Heart right ventricle (tissue), 16 donors: ENCODE measurements around the gene SLC49A3. TPM values are rescaled to one million over a fixed set of nuclear protein-coding genes. Genes with fewer than 3 reads are reported as not detected.
A peak's percentile ranks its signal among the peaks of the same experiment; 100 is the strongest.

ENCODE experiments used
- ATAC-seq, 8 donors: fragments of 200-7000 bp; cut with Tn5 transposase; one replicate each; pipeline ENCODE4 v1.9.1; 2020; ENCODE audit warnings: mild to moderate bottlenecking in 8 of 8, moderate library complexity in 8 of 8, moderate number of reproducible peaks in 1 of 8
- DNase-seq, 2 donors: peaks; one replicate each; pipeline ENCODE4 v3.0.0-alpha.2; 2020
- H3K27ac ChIP-seq, 10 donors: fragments of 200-600 bp; sonication (generic) in 2 of 10; one replicate each; pipeline versions ENCODE4 v1.5.0 to v1.8.0; 2020 to 2022; ENCODE audit warnings: mild to moderate bottlenecking in 3 of 10
- H3K27me3 ChIP-seq, 7 donors: fragments of 200-600 bp; one replicate each; pipeline ENCODE4 v1.8.0; 2021 to 2022; ENCODE audit warnings: mild to moderate bottlenecking in 2 of 7
- H3K36me3 ChIP-seq, 9 donors: fragments of 200-600 bp; sonication (generic) in 1 of 9; one replicate each; pipeline versions ENCODE4 v1.5.0 to v1.8.0; 2020 to 2022; ENCODE audit warnings: mild to moderate bottlenecking in 2 of 9
- H3K4me1 ChIP-seq, 9 donors: fragments of 200-600 bp; sonication (generic) in 1 of 9; one replicate each; pipeline versions ENCODE4 v1.5.0 to v1.8.0; 2020 to 2022; ENCODE audit warnings: mild to moderate bottlenecking in 4 of 9
- H3K4me3 ChIP-seq, 10 donors: fragments of 200-600 bp; sonication (generic) in 2 of 10; one replicate each; pipeline versions ENCODE4 v1.5.0 to v1.8.0; 2020 to 2022; ENCODE audit warnings: mild to moderate bottlenecking in 7 of 10, moderate library complexity in 2 of 10
- H3K9me3 ChIP-seq, 11 donors: fragments of 200-600 bp in 10 of 11; sonication (generic) in 2 of 11; one replicate each; pipeline versions ENCODE4 v1.5.0 to v1.8.0; 2013 to 2022; ENCODE audit warnings: mild to moderate bottlenecking in 2 of 11, control low read depth in 1 of 11, moderate library complexity in 1 of 11
- CTCF ChIP-seq, 9 donors: fragments of 200-600 bp; sonication (generic) in 2 of 9; IDR thresholded peaks; one replicate each; pipeline versions ENCODE4 v1.5.0 to v1.8.0; 2021 to 2022; ENCODE audit warnings: antibody characterized with exemption in 9 of 9, mild to moderate bottlenecking in 5 of 9, moderate library complexity in 1 of 9
- WGBS, 2 donors: extraction: QIAGEN DNeasy Blood & Tissue Kit; methylation state at CpG; one replicate each; pipeline ENCODE4 v1.1.7; 2013; ENCODE audit warnings: inconsistent platforms in 1 of 2; 5-methylcytosine and 5-hydroxymethylcytosine counted together
- intact Hi-C, 10 donors: fragments of 100-400 bp; cut with DNase I; formaldehyde crosslinking; loops; one replicate each; pipeline versions ENCODE4 v1.11.1 to v1.14.2; 2022
- polyA plus RNA-seq, 2 donors: library from polyadenylated mRNA; stranded (reverse); fragments of 200-250 nt; gene quantifications; one replicate each; pipeline ENCODE4 v1.2.3, GENCODE V29; 2013
- total RNA-seq, 10 donors: library from RNA; stranded (reverse); fragmentation: NEBNext Ultra II Directional in 3 of 10; extraction: Animal tissue kit (Norgen Biotek cat#: 25700) in 3 of 10; gene quantifications; one replicate each; pipeline versions ENCODE4 v1.2.1 to v1.2.4, GENCODE V29; 2021 to 2023
- donor health status: Arrhythmogenic right ventricular cardiomyopathy.
- donor health status: ischemic (EF 13 %, LVEDD 7.1; RV severe dilation, severe dysfunction).
- donor health status: healthy with polysubstance abuse.
- donor health status: DM: no; HTN: yes; CAD: no.
- donor health status: DM: no; HTN: no; CAD: no.
- donor health status: ischemic (EF 25% LVEDD 6.9; RV normal size, moderate dysfunction).
- donor health status: ischemic (EF 25% LVEDD 5.7; RV mildly dilated, moderate dysfunction).
- donor health status: healthy.
- donor health status: DM: yes; HTN: yes; CAD: no.
- donor health status: Ischemic cardiomyopathy.
- donor health status: ischemic (EF 35%, LVEDD 5.7; RV mildly dilated, moderate dysfunction).
- donor health status: nonischemic (EF 11% LVEDD 7.7; RV severe dilation, severe dysfunction).
- donor health status: DM: yes; HTN: yes; CAD: no.
- donor health status: PGD.
- donor health status: ischemic (EF 29% LVEDD 5.4; RV normal size, mild dysfunction).
- donor health status: nonischemic (EF 23%, LVEDD 6.1; RV moderate dilation, normal function).

SLC49A3 gene
- total and polyA plus RNA-seq, 12 donors, result 8.8 to 28.5 (median 12.3) TPM

DNA sequence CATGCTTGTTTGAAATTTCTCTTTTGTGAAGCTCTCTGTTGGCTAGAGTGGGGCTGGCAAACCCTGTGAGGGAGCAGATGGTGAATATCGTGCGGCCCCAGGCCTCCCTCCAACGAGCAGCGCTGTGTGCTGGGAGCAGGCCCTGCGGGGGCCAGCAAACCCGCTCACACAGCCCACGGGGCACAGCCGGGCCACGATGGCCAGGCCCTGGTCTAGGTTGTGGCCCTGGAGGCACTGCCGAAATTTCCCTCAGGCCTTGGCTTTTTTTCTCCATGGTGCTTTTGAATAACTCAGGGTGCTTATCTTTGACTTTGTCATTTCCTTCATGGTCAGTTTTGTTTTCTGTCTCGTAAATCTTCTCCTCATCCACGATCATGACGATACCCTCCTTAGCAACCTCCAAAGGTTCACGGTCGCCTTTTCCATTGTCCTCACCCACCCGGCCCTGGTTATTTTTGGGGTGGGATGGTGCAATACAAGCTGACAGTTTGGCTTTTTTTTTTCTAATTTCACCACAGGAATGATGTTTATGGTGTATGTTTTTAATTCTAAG lies 37.4 kb upstream of the SLC49A3 start:
- Histone ChIP-seq H3K27ac (peak overlapping the region in 4 of 10 donors; percentile 30 to 58 (median 48)), H3K27me3 (no peaks in the 10 kb centered on the region), H3K4me3 (no peak overlapping the region), H3K4me1 (peaks cover 2 to 33% (median 20%) of the 10 kb centered on the region in 9 donors), H3K36me3 (peaks cover 0 to 38% (median 11%) of the 10 kb centered on the region in 9 donors), H3K9me3 (no peaks in the 10 kb centered on the region)
- intact Hi-C loops, result no loop called here
- TF ChIP-seq CTCF (IDR thresholded peaks at IDR 0.05), result no peak
- 61 to 79% methylated on average over 16 of the region's 16 CpGs for WGBS, 2 donors
- peak in 1 of 2 donors; percentile 7 for DNase-seq
- peak in 2 of 8 donors; percentile 39 to 41 for ATAC-seq

DNA sequence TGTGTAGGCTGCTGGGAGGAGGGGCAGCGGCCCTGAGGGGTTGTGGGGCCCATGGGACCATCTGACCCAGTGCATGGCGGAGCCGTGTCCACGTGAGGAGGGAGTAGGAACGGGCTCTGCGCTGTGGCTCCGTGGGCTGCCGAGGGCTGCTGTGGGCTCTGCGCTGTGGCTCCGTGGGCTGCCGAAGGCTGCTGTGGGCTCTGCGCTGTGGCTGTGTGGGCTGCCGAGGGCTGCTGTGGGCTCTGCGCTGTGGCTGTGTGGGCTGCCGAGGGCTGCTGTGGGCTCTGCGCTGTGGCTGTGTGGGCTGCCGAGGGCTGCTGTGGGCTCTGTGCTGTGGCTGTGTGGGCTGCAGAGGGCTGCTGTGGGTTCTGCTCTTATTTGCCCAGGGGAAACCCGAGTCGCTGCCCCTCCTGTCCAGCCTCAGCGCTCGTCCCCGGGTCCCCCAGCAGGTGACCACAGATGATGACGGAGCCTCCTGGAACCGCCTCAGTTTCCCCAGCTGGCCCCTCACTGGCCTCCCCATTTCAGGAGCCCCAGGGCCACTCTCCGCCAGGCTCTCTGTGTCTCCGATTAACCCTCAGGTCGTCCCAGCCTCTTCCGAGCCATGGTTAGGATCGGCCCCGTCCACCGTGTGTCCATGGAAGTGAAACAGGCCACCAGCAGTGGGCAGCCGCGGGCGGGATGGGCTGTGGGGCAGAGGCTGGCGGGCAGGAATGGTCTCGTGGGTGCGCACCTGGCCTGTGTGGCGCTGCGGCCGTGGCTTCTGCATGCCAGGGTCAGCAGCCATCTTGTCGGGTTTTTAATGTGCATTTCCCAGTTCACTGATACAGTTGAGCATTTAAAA lies 36.7 kb upstream of the SLC49A3 start:
- intact Hi-C loops, result no loop called here

DNA sequence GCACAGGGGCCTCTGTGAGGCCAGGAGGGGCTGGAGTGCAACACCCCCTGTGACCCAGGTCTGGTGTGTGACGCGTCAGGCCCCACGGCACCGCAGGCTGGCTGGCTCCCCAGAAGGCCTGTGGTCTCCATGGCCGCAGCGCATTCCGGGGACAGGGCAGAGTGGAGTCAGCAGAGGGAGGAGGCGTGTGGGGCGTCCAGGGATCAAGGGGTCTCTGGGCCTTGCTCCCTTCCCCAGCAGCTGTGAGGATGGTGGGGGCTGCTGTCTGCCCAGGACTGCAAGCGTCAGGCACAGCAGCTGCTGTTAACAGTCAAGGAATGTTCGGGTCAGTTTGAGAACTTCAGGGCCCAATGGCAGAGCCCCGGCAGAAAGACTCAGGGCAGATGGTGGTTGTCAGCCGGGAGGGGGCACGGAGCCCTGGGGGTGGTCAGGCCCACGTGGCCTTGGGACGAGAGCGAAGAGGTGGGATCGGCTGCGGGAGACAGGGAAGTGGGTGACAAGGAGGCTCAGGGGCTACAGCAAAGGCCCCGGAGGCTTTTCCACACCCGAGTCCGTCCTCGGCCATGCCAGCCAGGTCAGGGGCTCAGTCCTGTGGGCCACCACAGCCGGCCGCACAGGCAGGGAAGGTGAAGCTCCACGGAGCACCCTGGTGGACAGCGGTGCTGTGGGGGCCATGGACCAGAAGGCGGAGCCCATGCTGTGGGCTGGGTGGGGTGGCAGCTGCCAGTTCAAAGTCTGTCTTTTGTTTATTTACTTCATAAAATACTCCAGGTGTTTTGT lies 35.0 kb upstream of the SLC49A3 start:
- peaks cover 0 to 22% (median 0%) of the 10 kb centered on the region in 9 donors for H3K36me3 ChIP-seq
- 86 to 90% methylated on average over 28 of the region's 28 CpGs for WGBS, 2 donors
- no peaks in the 10 kb centered on the region for H3K27me3 ChIP-seq
- no peak for ATAC-seq
- no peak for DNase-seq
- no peak for TF ChIP-seq CTCF (IDR thresholded peaks at IDR 0.05)
- no peak overlapping the region for H3K4me3 ChIP-seq
- H3K4me1 ChIP-seq, result peaks cover 3 to 40% (median 26%) of the 10 kb centered on the region in 9 donors
- intact Hi-C loops, result no loop called here
- H3K27ac ChIP-seq, result no peak overlapping the region
- H3K9me3 ChIP-seq, result no peaks in the 10 kb centered on the region

More for the DNA sequence above, 36.7 kb upstream of the SLC49A3 start:
- DNase-seq (peak in 1 of 2 donors; percentile 12), ATAC-seq (no peak)
- Histone ChIP-seq H3K4me1 (peaks cover 3 to 40% (median 26%) of the 10 kb centered on the region in 9 donors), H3K27me3 (no peaks in the 10 kb centered on the region), H3K36me3 (peaks cover 0 to 31% (median 4%) of the 10 kb centered on the region in 9 donors), H3K27ac (peak overlapping the region in 4 of 10 donors; percentile 30 to 58 (median 48)), H3K9me3 (no peaks in the 10 kb centered on the region), H3K4me3 (no peak overlapping the region)
- no peak for TF ChIP-seq CTCF (IDR thresholded peaks at IDR 0.05)
- 90 to 93% methylated on average over 41 of the region's 41 CpGs for WGBS, 2 donors

DNA sequence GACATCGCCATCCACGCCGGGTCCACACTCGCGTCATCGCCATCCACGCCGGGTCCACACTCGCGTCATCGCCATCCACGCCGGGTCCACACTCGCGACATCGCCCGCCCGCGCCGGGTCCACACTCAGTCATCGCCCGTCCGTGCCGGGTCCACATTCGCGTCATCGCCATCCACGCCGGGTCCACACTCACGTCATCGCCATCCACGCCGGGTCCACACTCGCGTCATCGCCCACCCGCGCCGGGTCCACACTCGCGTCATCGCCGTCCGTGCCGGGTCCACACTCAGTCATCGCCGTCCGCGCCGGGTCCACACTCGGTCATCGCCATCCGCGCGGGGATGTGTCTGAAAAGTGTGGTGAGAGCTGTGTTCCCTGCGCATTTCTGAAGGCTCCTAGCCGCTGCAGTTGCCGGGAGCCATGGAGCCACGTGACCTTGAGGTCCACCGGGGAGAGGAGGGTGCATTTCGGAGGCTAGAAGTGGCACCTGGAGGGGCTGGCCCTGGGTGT lies 34.0 kb upstream of the SLC49A3 start:
- Histone ChIP-seq H3K9me3 (no peaks in the 10 kb centered on the region), H3K27me3 (no peaks in the 10 kb centered on the region), H3K36me3 (peaks cover 0 to 15% (median 0%) of the 10 kb centered on the region in 9 donors), H3K4me1 (peaks cover 3 to 42% (median 29%) of the 10 kb centered on the region in 9 donors), H3K27ac (no peak overlapping the region), H3K4me3 (no peak overlapping the region)
- ATAC-seq, result no peak
- intact Hi-C loops, result no loop called here
- no peak for DNase-seq
- no peak for TF ChIP-seq CTCF (IDR thresholded peaks at IDR 0.05)
- 97 to 98% methylated on average over 52 to 61 of the region's 61 CpGs for WGBS, 2 donors
